IgD-negative memory B cell (primary cell): ENCODE measurements around the gene ASIC2. TPM values are rescaled to one million over a fixed set of nuclear protein-coding genes. Genes with fewer than 3 reads are reported as not detected.

ENCODE experiments used
- H3K27ac Mint-ChIP-seq, 3 donors: one replicate each; pipeline ENCODE4 v1.8.0; 2020 to 2022; ENCODE audit warnings: mild to moderate bottlenecking in 3 of 3, mixed read lengths in 3 of 3, moderate library complexity in 1 of 3
- H3K27me3 Mint-ChIP-seq: one replicate; pipeline ENCODE4 v1.8.0; 2021; ENCODE audit warnings: mixed read lengths
- H3K36me3 Mint-ChIP-seq: one replicate; pipeline ENCODE4 v1.8.0; 2020; ENCODE audit warnings: mild to moderate bottlenecking, mixed read lengths
- H3K4me1 Mint-ChIP-seq, 3 donors: one replicate each; pipeline ENCODE4 v1.8.0; 2020 to 2022; ENCODE audit warnings: mixed read lengths in 3 of 3, mild to moderate bottlenecking in 1 of 3
- H3K4me3 Mint-ChIP-seq, 4 donors: one replicate each; pipeline ENCODE4 v1.8.0; 2020 to 2022; ENCODE audit warnings: mild to moderate bottlenecking in 4 of 4, mixed read lengths in 4 of 4, moderate library complexity in 3 of 4
- H3K9me3 Mint-ChIP-seq, 3 donors: one replicate each; pipeline ENCODE4 v1.8.0; 2020 to 2021; ENCODE audit warnings: mixed read lengths in 3 of 3, mild to moderate bottlenecking in 1 of 3
- polyA plus RNA-seq: library from polyadenylated mRNA; unstranded; fragments of 300-500 nt; fragmentation: Illumina TruSeq; gene quantifications from one replicate; pipeline ENCODE4 v1.2.3, GENCODE V29; 2021

ASIC2 gene
- polyA plus RNA-seq, 1 donor from 2014 or later: not detected

DNA sequence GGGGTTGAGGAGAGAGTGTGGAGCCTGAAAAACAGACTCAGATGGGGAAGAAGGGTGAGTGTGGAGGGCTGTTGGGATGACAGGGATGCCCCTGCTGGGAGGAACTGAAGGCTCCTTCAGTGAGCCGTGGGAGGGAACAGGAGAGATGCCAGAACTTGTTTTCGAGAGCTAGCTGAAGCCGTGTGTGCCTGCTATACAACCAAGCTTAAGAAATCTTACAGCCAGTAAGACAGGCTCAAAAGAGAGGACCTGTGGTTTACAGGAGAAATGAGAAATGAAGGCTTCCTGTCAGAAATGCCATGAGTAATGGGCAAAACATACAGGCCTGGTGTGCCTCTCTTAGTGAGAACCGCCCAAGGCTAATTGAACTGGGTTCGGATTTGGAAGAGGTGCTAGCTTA, 201.8 kb downstream of the ASIC2 start:
- Mint-ChIP-seq H3K36me3 (no peaks in the 10 kb centered on the region), H3K4me3 (no peak overlapping the region), H3K27me3 (peaks cover 6% of the 10 kb centered on the region), H3K27ac (no peak overlapping the region), H3K4me1 (no peaks in the 10 kb centered on the region), H3K9me3 (no peaks in the 10 kb centered on the region)

DNA sequence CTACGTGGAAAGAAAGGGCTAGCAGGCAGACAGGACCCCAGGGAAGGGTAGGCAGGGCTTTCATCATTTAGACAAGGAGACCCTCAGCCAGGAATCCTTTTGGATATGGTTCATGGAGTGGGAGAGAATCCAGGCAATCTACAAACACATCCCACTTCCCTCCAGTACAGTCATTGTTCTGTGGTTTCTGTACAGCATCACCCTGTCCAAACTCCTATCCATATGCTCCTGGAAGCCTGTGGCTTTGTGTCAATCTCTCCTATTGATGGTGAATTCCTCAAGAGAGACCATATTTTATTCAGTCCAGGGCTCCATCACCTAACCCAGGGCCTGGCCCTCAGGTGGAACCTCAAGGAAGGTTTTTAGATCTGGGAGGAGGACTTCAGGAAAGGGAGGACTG, 202.3 kb downstream of the ASIC2 start:
- peaks cover 7% of the 10 kb centered on the region for H3K27me3 Mint-ChIP-seq
- H3K9me3 Mint-ChIP-seq: no peaks in the 10 kb centered on the region
- no peaks in the 10 kb centered on the region for H3K36me3 Mint-ChIP-seq
- no peak overlapping the region for H3K4me3 Mint-ChIP-seq
- H3K27ac Mint-ChIP-seq: no peak overlapping the region
- H3K4me1 Mint-ChIP-seq: no peaks in the 10 kb centered on the region

DNA sequence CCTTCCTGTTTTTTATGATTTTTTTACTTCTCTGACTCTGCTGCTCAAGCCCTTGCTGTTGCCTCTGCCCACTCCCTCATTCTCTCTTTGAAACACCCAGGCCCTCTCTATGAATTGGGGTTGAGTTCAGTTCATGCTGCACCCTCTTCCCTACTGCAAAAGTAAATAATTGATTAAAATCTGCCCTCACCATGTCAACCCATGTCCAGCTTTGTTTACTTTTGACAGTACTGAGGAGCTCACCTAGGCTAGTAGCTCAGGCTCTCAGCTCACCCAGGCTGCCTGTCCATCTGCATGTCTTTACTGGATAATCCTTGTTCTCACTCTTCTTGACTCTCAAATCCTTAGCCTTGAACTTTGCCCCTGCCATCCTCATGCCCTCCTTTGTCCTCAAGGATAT, 206.2 kb downstream of the ASIC2 start:
- Mint-ChIP-seq H3K36me3 (no peaks in the 10 kb centered on the region), H3K4me3 (no peak overlapping the region), H3K4me1 (no peaks in the 10 kb centered on the region), H3K9me3 (no peaks in the 10 kb centered on the region), H3K27me3 (peaks cover 13% of the 10 kb centered on the region), H3K27ac (no peak overlapping the region)

DNA sequence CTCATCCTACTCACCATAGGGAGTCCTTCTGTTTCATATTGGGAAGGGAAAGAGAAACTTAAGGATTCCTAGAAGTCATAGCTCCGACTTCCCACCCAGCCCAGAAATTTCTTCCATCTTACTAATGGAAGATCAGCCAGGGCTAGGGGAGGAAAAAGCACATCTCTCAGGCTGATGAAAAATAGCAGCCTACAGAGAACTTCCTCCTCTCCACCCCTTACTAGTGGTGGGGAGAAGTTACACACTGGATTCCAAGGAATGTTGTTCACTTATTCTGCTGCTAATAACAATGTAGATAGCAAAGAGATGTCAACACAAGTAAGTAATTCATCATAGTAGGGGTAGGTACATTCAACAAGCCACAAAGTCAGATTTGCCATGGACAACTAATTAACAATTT, 207.1 kb downstream of the ASIC2 start:
- no peak overlapping the region for H3K27ac Mint-ChIP-seq
- no peak overlapping the region for H3K4me3 Mint-ChIP-seq
- H3K27me3 Mint-ChIP-seq: peaks cover 12% of the 10 kb centered on the region
- H3K36me3 Mint-ChIP-seq: no peaks in the 10 kb centered on the region
- no peaks in the 10 kb centered on the region for H3K4me1 Mint-ChIP-seq
- no peaks in the 10 kb centered on the region for H3K9me3 Mint-ChIP-seq

DNA sequence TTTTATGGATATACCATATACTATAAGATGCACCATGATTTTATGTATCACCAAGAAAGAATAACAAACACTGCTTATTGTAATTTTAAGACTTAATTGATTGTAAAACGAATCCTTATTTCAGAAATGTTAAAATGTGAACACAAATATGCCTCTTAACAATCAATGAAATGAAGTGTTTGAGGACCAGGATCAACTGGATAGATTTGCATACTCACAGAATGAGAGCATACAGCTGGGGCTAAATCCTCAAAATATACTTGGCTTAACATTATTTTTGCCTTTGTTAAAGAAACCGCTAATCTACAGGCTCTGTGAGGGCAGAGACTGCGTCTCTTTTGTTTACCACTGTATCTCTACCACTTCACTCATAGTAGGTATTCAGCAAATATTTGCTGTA, 207.8 kb downstream of the ASIC2 start:
- H3K36me3 Mint-ChIP-seq: no peaks in the 10 kb centered on the region
- no peak overlapping the region for H3K4me3 Mint-ChIP-seq
- peaks cover 11% of the 10 kb centered on the region for H3K27me3 Mint-ChIP-seq
- H3K4me1 Mint-ChIP-seq: no peaks in the 10 kb centered on the region
- no peaks in the 10 kb centered on the region for H3K9me3 Mint-ChIP-seq
- peak overlapping the region in 1 of 3 donors; percentile 32 for H3K27ac Mint-ChIP-seq

DNA sequence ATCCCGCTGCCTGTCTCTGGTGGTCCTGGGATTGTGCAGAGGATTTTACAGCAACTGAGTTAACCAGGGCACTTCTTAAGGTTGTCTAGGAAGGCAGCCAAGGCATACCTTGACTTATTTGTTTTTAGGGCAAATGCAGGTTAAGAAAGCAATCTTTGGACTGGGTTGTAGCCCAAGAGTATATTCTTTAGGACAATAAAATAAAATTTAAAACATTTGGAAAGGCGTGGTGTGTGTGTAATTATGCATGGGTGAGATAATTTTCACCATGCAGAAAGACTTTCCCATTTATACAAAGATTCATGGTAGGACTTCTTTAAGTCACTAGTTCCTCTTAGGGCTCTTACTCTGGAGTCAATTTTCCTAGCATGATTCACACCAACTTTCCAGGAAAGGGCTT, 208.3 kb downstream of the ASIC2 start:
- Mint-ChIP-seq H3K27ac (peak overlapping the region in 1 of 3 donors; percentile 32), H3K4me3 (no peak overlapping the region), H3K27me3 (peaks cover 11% of the 10 kb centered on the region), H3K36me3 (no peaks in the 10 kb centered on the region), H3K4me1 (no peaks in the 10 kb centered on the region), H3K9me3 (no peaks in the 10 kb centered on the region)

DNA sequence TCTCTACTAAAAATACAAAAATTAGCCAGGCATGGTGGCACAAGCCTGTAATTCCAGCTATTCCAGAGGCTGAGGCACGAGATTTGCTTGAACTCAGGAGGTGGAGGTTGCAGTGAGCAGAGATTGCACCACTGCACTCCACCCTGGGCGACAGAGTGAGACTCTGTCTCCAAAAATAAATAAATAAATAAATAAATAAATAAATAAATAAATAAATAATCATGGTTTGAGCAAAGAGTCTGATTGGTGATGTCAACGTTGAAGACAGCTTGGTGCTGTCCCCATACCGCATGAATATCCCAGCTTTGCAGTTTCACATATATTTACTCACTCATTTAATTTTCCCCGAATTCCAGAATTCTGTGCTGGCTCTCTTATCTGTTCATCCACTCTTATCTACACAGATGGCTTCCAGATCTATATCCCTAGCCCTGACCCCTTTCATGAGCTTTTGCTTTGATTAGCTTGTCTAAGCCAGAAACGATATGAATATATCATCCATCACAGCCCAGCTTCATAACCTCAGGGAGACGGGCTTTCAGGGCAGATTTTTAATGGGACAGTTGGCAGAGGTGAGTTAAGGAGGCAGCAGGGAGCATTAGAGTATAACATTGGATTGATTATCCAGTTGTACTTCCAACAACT, 210.4 kb downstream of the ASIC2 start:
- no peak overlapping the region for H3K27ac Mint-ChIP-seq
- H3K27me3 Mint-ChIP-seq: peaks cover 11% of the 10 kb centered on the region
- no peaks in the 10 kb centered on the region for H3K36me3 Mint-ChIP-seq

DNA sequence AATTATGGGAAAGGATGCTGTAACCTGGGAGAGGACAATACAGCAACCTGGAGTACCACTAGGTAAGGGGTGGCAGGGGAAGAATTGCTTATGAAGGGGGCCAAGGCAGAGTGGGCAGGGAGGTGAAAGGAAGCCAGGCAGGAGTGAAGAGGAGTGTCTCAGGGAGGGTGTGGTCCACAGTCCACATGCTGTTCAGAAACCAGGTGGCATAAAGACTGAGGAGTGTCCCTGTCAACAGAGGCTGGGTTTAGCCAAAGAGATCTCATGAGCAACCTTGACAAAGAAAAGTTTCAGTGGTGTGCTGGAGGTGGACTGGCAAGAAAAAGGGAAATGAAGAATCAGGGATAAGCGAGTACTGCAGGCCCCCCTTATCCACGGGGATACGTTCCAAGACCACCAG, 213.0 kb downstream of the ASIC2 start:
- no peaks in the 10 kb centered on the region for H3K4me1 Mint-ChIP-seq
- H3K27ac Mint-ChIP-seq: no peak overlapping the region
- no peaks in the 10 kb centered on the region for H3K36me3 Mint-ChIP-seq
- peaks cover 0 to 2% (median 0%) of the 10 kb centered on the region in 3 donors for H3K9me3 Mint-ChIP-seq
- peaks cover 18% of the 10 kb centered on the region for H3K27me3 Mint-ChIP-seq
- no peak overlapping the region for H3K4me3 Mint-ChIP-seq

More for the DNA sequence above, 210.4 kb downstream of the ASIC2 start:
- Mint-ChIP-seq H3K4me1 (no peaks in the 10 kb centered on the region), H3K9me3 (peaks cover 0 to 2% (median 0%) of the 10 kb centered on the region in 3 donors), H3K4me3 (no peak overlapping the region)

DNA sequence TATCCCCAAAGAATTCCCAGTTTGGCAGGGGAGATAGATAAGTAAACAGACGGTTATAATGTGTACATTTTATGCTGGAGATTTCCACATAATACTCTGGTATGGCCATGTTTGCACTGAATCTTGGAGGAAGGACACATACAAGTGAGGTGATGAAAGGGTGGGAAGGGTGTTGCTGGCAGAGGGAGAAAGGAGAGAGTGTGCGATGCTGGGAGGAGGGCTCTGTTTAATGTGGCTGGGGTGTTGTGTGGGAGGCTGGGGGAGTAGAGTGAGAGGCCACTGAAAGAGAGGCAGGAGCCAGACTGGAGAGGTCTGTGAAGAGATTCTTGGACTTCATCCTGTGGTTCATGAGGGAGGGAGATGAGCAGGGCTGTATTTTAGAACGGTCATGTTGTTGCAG, 213.9 kb downstream of the ASIC2 start:
- peaks cover 18% of the 10 kb centered on the region for H3K27me3 Mint-ChIP-seq
- peaks cover 0 to 2% (median 0%) of the 10 kb centered on the region in 3 donors for H3K9me3 Mint-ChIP-seq
- no peak overlapping the region for H3K27ac Mint-ChIP-seq
- no peaks in the 10 kb centered on the region for H3K36me3 Mint-ChIP-seq
- no peak overlapping the region for H3K4me3 Mint-ChIP-seq
- H3K4me1 Mint-ChIP-seq: no peaks in the 10 kb centered on the region

DNA sequence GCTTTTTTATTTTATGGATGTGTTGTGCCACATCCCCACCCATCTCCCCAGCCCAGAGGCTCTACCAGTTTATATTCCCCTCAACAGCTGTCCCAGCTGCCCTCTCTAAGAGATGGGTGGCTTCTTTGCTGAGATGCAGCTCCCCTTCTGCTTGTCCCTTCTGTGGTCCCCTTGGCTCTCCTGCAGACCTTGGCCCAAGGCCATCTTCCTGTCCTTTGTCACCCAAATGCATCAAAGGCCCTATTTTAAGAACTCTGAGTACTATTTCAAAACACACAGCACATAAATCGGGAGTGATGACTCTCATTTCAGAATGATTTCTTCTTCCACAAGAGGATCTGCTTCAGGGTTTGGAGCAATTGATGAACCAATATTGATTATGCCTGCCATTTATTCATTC, 216.1 kb downstream of the ASIC2 start:
- no peaks in the 10 kb centered on the region for H3K36me3 Mint-ChIP-seq

DNA sequence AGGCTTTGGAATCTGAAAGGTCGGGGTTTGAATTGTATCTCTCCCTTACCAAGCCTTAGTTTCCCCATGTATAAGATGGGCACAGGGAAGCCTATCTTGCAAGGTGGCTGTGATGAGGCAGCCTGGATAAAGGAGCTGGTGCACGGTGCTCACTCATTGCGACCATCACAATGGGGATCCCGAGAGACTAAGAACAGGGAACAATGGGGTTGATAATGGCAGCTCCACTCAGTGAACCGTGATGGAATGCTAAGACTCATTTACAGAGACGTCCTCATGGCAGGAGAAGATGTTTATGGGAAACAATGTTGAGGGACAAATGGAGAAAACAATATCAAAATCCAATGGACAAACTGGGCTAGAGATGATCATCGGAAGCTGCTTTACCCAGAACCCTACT, 219.7 kb downstream of the ASIC2 start:
- peaks cover 3% of the 10 kb centered on the region for H3K36me3 Mint-ChIP-seq
- no peak overlapping the region for H3K4me3 Mint-ChIP-seq
- peaks cover 18% of the 10 kb centered on the region for H3K27me3 Mint-ChIP-seq
- H3K27ac Mint-ChIP-seq: no peak overlapping the region
- H3K9me3 Mint-ChIP-seq: peaks cover 0 to 5% (median 0%) of the 10 kb centered on the region in 3 donors
- H3K4me1 Mint-ChIP-seq: no peaks in the 10 kb centered on the region

More for the DNA sequence above, 216.1 kb downstream of the ASIC2 start:
- Mint-ChIP-seq H3K27ac (no peak overlapping the region), H3K9me3 (peaks cover 0 to 2% (median 0%) of the 10 kb centered on the region in 3 donors), H3K4me3 (no peak overlapping the region), H3K4me1 (no peaks in the 10 kb centered on the region), H3K27me3 (peaks cover 20% of the 10 kb centered on the region)

DNA sequence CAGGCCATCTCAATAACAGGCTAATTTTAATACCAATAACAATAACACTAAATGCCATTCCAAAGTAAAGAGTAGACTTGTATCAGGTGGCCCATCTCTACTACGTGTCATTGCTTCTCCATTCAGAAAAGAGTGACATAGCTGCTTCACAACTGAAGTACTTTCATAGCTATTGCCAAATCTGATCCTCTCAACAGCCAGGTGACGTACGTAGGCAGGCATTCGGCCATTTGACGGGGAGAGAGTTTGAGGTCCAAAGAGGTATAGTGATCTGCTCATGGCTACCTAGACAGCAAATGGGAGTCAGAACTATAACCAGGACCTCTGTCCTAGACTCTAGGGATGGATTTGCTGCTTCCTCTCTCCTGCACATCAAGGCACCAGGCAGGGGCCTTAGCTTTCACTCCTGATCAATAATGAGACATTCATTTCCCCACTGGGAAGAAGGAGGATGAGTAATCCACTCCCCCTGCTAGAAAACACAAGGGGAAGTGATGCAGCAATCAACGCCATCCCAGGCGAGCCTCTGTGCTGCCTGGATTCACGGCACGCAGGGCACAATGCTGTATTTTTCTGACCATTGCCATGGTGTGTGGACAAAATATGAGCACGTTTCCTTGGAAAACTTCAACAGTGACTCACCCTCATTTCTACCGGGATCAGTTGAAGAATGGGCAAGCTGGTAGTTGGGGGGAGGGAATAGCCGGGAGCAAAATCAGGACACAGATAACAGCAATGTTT, 220.5 kb downstream of the ASIC2 start:
- no peak overlapping the region for H3K4me3 Mint-ChIP-seq
- H3K36me3 Mint-ChIP-seq: peaks cover 3% of the 10 kb centered on the region
- H3K9me3 Mint-ChIP-seq: peaks cover 0 to 5% (median 0%) of the 10 kb centered on the region in 3 donors
- H3K27me3 Mint-ChIP-seq: peaks cover 19% of the 10 kb centered on the region
- no peaks in the 10 kb centered on the region for H3K4me1 Mint-ChIP-seq
- no peak overlapping the region for H3K27ac Mint-ChIP-seq

DNA sequence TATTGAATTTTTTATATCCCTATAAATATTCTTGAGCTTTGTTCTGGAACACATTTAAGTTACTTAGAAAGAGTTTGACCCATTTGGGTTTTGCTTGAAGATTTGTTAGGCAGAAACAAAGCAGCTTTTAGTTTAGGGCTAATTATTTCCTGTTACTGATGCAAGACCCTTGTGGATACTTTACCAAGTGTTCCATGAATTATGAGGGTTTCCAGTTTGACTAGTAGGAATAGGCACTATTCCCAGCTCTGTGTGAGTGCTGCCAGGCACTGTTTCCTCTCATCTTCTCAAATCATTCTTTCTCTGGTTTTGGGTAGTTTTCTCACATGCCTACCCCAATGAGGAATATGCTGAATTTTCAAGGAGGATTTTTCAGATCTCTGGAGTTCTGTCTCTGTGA, 221.4 kb downstream of the ASIC2 start:
- H3K27me3 Mint-ChIP-seq: peaks cover 15% of the 10 kb centered on the region
- peaks cover 3% of the 10 kb centered on the region for H3K36me3 Mint-ChIP-seq
- peaks cover 0 to 5% (median 0%) of the 10 kb centered on the region in 3 donors for H3K9me3 Mint-ChIP-seq
- H3K4me3 Mint-ChIP-seq: no peak overlapping the region
- no peak overlapping the region for H3K27ac Mint-ChIP-seq
- no peaks in the 10 kb centered on the region for H3K4me1 Mint-ChIP-seq

DNA sequence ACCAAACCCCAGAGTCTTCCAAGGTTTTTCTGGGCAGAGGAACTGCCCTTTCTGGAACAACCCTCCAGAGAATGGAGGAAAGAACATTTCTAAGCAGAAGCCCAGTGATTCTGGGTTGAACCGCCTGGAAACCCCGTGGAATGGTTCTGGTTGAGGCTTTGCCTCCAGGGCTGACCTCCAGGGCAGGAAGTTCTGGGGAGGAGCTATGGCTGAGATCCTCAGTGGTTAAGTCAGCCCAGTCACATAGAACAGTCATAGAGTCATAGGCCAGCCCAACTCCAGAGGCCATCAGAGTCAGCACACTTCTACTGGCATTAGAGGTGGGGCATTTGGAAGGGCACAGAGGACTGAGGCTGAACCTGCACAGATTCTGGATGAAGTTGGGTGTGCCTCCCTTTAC, 235.5 kb downstream of the ASIC2 start:
- Mint-ChIP-seq H3K36me3 (no peaks in the 10 kb centered on the region), H3K27me3 (peaks cover 10% of the 10 kb centered on the region), H3K9me3 (peaks cover 0 to 2% (median 0%) of the 10 kb centered on the region in 3 donors), H3K27ac (no peak overlapping the region), H3K4me1 (no peaks in the 10 kb centered on the region), H3K4me3 (no peak overlapping the region)

DNA sequence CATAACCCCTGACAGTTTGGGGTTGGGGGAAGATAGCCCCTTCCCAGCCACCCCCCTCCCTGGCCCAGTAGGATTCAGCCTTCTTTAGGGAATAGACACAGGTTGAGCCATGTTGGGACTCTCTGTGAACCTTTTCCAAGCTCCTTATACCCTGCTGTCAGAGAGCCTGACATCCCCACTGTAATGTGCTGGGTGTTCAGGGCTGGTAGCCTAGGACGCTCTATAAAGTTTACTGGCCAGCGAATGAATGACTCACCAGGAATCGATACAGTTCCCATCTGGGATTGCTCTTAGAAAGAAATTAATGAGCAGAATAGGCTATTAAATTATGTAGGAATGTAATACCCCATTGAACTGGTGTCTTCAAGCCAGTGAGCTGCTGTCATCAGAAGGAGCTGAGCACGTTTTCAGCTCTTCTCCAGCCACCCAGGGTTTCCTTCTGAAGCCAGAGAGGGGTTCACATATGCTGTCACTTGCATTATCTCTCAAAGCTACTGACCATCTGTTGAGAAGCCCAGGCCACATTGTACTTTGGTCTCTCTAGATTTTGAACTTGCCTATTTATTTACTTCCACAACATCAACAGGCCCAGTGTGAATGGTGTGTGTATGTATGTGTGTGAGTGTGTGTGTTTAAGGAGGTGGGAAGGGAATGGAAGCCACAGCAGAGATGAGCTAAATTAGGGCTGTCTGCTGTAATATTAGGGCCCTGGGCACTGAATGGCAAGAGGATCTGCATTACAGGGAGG, 236.5 kb downstream of the ASIC2 start:
- Mint-ChIP-seq H3K9me3 (peaks cover 0 to 2% (median 0%) of the 10 kb centered on the region in 3 donors), H3K27me3 (peaks cover 13% of the 10 kb centered on the region), H3K4me1 (no peaks in the 10 kb centered on the region), H3K4me3 (no peak overlapping the region), H3K27ac (no peak overlapping the region), H3K36me3 (no peaks in the 10 kb centered on the region)
